Trophoblast cell (in vitro differentiated cells and primary cell): ENCODE results near the gene LMF1.
"Not testable (repeated sequence)": the region's sequence is repeated elsewhere in the genome, so short reads cannot be mapped to it uniquely, and the experiment has no call there.

ENCODE experiments used
- DNase-seq, 2 donors: peaks; one replicate each; pipeline ENCODE4 v3.0.0-alpha.2; 2016
- H2AFZ ChIP-seq: 2 replicates; pipeline ENCODE4 v1.6.1; 2013; ENCODE audit warnings: low read length, moderate library complexity, mild to moderate bottlenecking; ENCODE audit not compliant: insufficient read depth, poor library complexity
- H2AK5ac ChIP-seq: 2 replicates; pipeline ENCODE4 v1.6.1; 2013; ENCODE audit warnings: mild to moderate bottlenecking, low read length
- H2BK120ac ChIP-seq: 2 replicates; pipeline ENCODE4 v1.6.1; 2013; ENCODE audit warnings: low read length, mild to moderate bottlenecking, moderate library complexity; ENCODE audit not compliant: insufficient read depth, poor library complexity
- H2BK12ac ChIP-seq: 2 replicates; pipeline ENCODE4 v1.6.1; 2013; ENCODE audit warnings: mild to moderate bottlenecking, low read length, moderate library complexity
- H2BK5ac ChIP-seq: 2 replicates; pipeline ENCODE4 v1.6.1; 2013; ENCODE audit warnings: low read length, low read depth, moderate library complexity, mild to moderate bottlenecking; ENCODE audit not compliant: poor library complexity
- H3K14ac ChIP-seq: 2 replicates; pipeline ENCODE4 v1.6.1; 2013; ENCODE audit warnings: mild to moderate bottlenecking, low read length
- H3K18ac ChIP-seq: 2 replicates; pipeline ENCODE4 v1.6.1; 2013; ENCODE audit warnings: mild to moderate bottlenecking, low read length
- H3K23ac ChIP-seq: 2 replicates; pipeline ENCODE4 v1.6.1; 2013; ENCODE audit warnings: low read length
- H3K27ac ChIP-seq: 2 replicates; pipeline ENCODE4 v1.5.1; 2013; ENCODE audit warnings: low read depth, mild to moderate bottlenecking, inconsistent platforms, low read length, moderate library complexity
- H3K27me3 ChIP-seq: 2 replicates; pipeline ENCODE4 v1.6.1; 2013; ENCODE audit warnings: inconsistent platforms, mild to moderate bottlenecking, low read length, moderate library complexity; ENCODE audit not compliant: insufficient read depth
- H3K36me3 ChIP-seq, 2 experiments: 1 replicate in 1 of 2; 2 replicates in 1 of 2; pipeline ENCODE4 v1.6.1; 2013; ENCODE audit warnings: low read length in 2 of 2, mild to moderate bottlenecking in 2 of 2, moderate library complexity in 1 of 2; ENCODE audit not compliant: insufficient read depth in 2 of 2, control insufficient read depth in 1 of 2
- H3K4ac ChIP-seq: 2 replicates; pipeline ENCODE4 v1.6.1; 2013; ENCODE audit warnings: low read depth, mild to moderate bottlenecking, low read length, moderate library complexity
- H3K4me1 ChIP-seq, 2 experiments: 1 replicate in 1 of 2; 2 replicates in 1 of 2; pipeline ENCODE4 v1.6.1; 2013; ENCODE audit warnings: low read length in 2 of 2, mild to moderate bottlenecking in 2 of 2, moderate library complexity in 1 of 2; ENCODE audit not compliant: insufficient read depth in 2 of 2, control insufficient read depth in 1 of 2
- H3K4me2 ChIP-seq: 2 replicates; pipeline ENCODE4 v1.6.1; 2013; ENCODE audit warnings: inconsistent platforms, mild to moderate bottlenecking, low read length, moderate library complexity
- H3K4me3 ChIP-seq: 2 replicates; pipeline ENCODE4 v1.5.1; 2013; ENCODE audit warnings: mild to moderate bottlenecking, low read depth, low read length, inconsistent platforms
- H3K79me1 ChIP-seq: one replicate; pipeline ENCODE4 v1.6.1; 2013; ENCODE audit warnings: low read length
- H3K79me2 ChIP-seq: 2 replicates; pipeline ENCODE4 v1.6.1; 2013; ENCODE audit warnings: low read length, mild to moderate bottlenecking; ENCODE audit not compliant: control insufficient read depth, insufficient read depth, poor library complexity
- H3K9ac ChIP-seq: 2 replicates; pipeline ENCODE4 v1.6.1; 2013; ENCODE audit warnings: mild to moderate bottlenecking, low read length
- H3K9me3 ChIP-seq: 2 replicates; pipeline ENCODE4 v1.6.1; 2013; ENCODE audit warnings: low read depth, mild to moderate bottlenecking, control low read depth, inconsistent platforms, low read length; ENCODE audit not compliant: insufficient read depth
- H4K12ac ChIP-seq: 2 replicates; pipeline ENCODE4 v1.6.1; 2013; ENCODE audit warnings: low read depth, mild to moderate bottlenecking, low read length, moderate library complexity
- H4K8ac ChIP-seq: 2 replicates; pipeline ENCODE4 v1.6.1; 2013; ENCODE audit warnings: low read depth, mild to moderate bottlenecking, low read length, moderate library complexity
- H4K91ac ChIP-seq: one replicate; pipeline ENCODE4 v1.6.1; 2013; ENCODE audit warnings: low read depth, mild to moderate bottlenecking, low read length, moderate library complexity
- WGBS: extraction: QIAGEN DNeasy Blood & Tissue Kit; methylation state at CpG from one replicate; pipeline ENCODE4 v1.1.7; 2013; ENCODE audit warnings: missing lambda C conversion rate; ENCODE audit not compliant: insufficient read length, insufficient coverage; ENCODE audit errors: extremely low coverage; 5-methylcytosine and 5-hydroxymethylcytosine counted together

Gene LMF1

GRCh38 chr16:953818-954217, 17.0 kb downstream of the LMF1 start:
- H3K79me1 ChIP-seq, H4K91ac ChIP-seq, H2BK120ac ChIP-seq, H2BK12ac ChIP-seq, H3K4me2 ChIP-seq, H2AFZ ChIP-seq, H3K79me2 ChIP-seq, H3K4ac ChIP-seq, H3K27ac ChIP-seq, H4K12ac ChIP-seq, DNase-seq, H3K4me1 ChIP-seq, H4K8ac ChIP-seq, H3K9ac ChIP-seq, H2BK5ac ChIP-seq, H3K36me3 ChIP-seq, H3K18ac ChIP-seq, H2AK5ac ChIP-seq, H3K27me3 ChIP-seq, H3K14ac ChIP-seq, H3K23ac ChIP-seq: not testable (repeated sequence)
- no CpG with 5 or more reads among the region's 7 CpGs for WGBS
- peaks cover 32% of the 10 kb centered on the region for H3K9me3 ChIP-seq
- peak overlapping the region; percentile 1 for H3K4me3 ChIP-seq

DNA sequence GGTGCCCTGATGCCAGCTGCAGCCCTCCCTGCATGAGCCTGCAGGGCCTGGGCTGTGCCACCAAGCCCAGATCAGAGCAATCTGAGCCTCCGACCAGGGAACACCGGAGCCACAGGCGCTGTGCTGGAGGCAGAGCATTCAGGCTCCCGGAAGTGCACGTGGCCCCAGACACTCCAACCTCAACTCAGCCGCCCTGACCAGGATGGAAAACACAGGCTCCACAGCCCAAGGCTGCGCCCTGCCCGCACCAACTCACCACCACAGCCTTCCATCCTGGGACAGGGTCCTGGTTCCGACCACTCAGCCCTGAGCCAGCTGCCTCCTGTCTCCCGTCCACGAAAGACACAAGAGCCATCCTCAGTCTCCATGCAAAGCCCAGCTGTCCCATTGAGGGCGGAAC, 18.5 kb downstream of the LMF1 start:
- no peaks in the 10 kb centered on the region for H3K79me1 ChIP-seq
- DNase-seq, result peak in 1 of 2 donors; percentile 24
- no peaks in the 10 kb centered on the region for H3K27me3 ChIP-seq
- H2BK120ac ChIP-seq, result no peak overlapping the region
- no peak overlapping the region for H3K23ac ChIP-seq
- no peak overlapping the region for H2AFZ ChIP-seq
- H2BK5ac ChIP-seq, result no peak overlapping the region
- no peak overlapping the region for H3K27ac ChIP-seq
- H3K4me3 ChIP-seq, result no peak overlapping the region
- no peak overlapping the region for H3K18ac ChIP-seq
- no peak overlapping the region for H2BK12ac ChIP-seq
- no peak overlapping the region for H2AK5ac ChIP-seq
- H3K9ac ChIP-seq, result no peak overlapping the region
- no peak overlapping the region for H3K4me2 ChIP-seq
- no peak overlapping the region for H4K91ac ChIP-seq
- H3K36me3 ChIP-seq, result peaks cover 0 to 3% of the 10 kb centered on the region in 2 experiments
- no peaks in the 10 kb centered on the region for H3K4me1 ChIP-seq
- no peak overlapping the region for H3K4ac ChIP-seq
- H4K12ac ChIP-seq, result no peak overlapping the region
- no peak overlapping the region for H3K14ac ChIP-seq
- H3K79me2 ChIP-seq, result no peaks in the 10 kb centered on the region
- H4K8ac ChIP-seq, result no peak overlapping the region
- WGBS, result no CpG with 5 or more reads among the region's 12 CpGs
- H3K9me3 ChIP-seq, result peaks cover 37% of the 10 kb centered on the region

- H3K79me1 ChIP-seq, result no peaks in the 10 kb centered on the region
- no peak overlapping the region for H2AK5ac ChIP-seq
- H2BK120ac ChIP-seq, result no peak overlapping the region
- no peak overlapping the region for H3K4ac ChIP-seq
- H3K23ac ChIP-seq, result no peak overlapping the region
- H3K9ac ChIP-seq, result no peak overlapping the region
- no peak overlapping the region for H3K27ac ChIP-seq
- H4K91ac ChIP-seq, result no peak overlapping the region
- H3K4me2 ChIP-seq, result no peak overlapping the region
- H2BK12ac ChIP-seq, result no peak overlapping the region
- no peak overlapping the region for H3K4me3 ChIP-seq
- H4K12ac ChIP-seq, result no peak overlapping the region
- WGBS, result no CpG with 5 or more reads among the region's 22 CpGs
- H3K18ac ChIP-seq, result no peak overlapping the region
- no peaks in the 10 kb centered on the region for H3K4me1 ChIP-seq
- H3K9me3 ChIP-seq, result peaks cover 43% of the 10 kb centered on the region
- no peaks in the 10 kb centered on the region for H3K27me3 ChIP-seq
- H3K36me3 ChIP-seq, result peaks cover 0 to 3% of the 10 kb centered on the region in 2 experiments
- H2BK5ac ChIP-seq, result no peak overlapping the region
- H3K14ac ChIP-seq, result no peak overlapping the region
- DNase-seq, result peak; percentile 35 to 65
- H3K79me2 ChIP-seq, result no peaks in the 10 kb centered on the region
- H4K8ac ChIP-seq, result no peak overlapping the region
- H2AFZ ChIP-seq, result no peak overlapping the region
These were observed 19.0 kb downstream of the LMF1 start for GRCh38 chr16:951660-952301.

- not testable (repeated sequence) for H3K79me1 ChIP-seq, H3K18ac ChIP-seq, H2BK5ac ChIP-seq, H4K12ac ChIP-seq, H2AK5ac ChIP-seq, H3K9ac ChIP-seq, H2BK120ac ChIP-seq, H3K14ac ChIP-seq, H3K27me3 ChIP-seq, H3K36me3 ChIP-seq, H3K27ac ChIP-seq, H2AFZ ChIP-seq, DNase-seq, H2BK12ac ChIP-seq, H3K4me3 ChIP-seq, H4K8ac ChIP-seq, H3K79me2 ChIP-seq, H3K23ac ChIP-seq, H3K4me2 ChIP-seq, H3K4me1 ChIP-seq, H4K91ac ChIP-seq, H3K4ac ChIP-seq
- H3K9me3 ChIP-seq, result peaks cover 51% of the 10 kb centered on the region
- WGBS, result no CpG with 5 or more reads among the region's 27 CpGs
These were observed 19.8 kb downstream of the LMF1 start for GRCh38 chr16:950733-951573.
